DMS53 treated with DMSO at 0.1 percent for 48 hours (cell line): Measurements from ENCODE around the gene PADI6.
"Not testable (repeated sequence)": the region's sequence is repeated elsewhere in the genome, so short reads cannot be mapped to it uniquely, and the experiment has no call there.

ENCODE experiments used
- DNase-seq: peaks from one replicate; lab custom pipeline; 2025; ENCODE audit not compliant: unreplicated experiment; lab: John Stamatoyannopoulos, UW

Gene PADI6

GRCh38 chr1:17404034-17404684 lies 32.2 kb downstream of the PADI6 start:
- no peak for DNase-seq

- no peak for DNase-seq
Measured at GRCh38 chr1:17404820-17405219, 32.8 kb downstream of the PADI6 start.

GRCh38 chr1:17405898-17406759 lies 34.1 kb downstream of the PADI6 start:
- DNase-seq: peak; percentile 31

DNA sequence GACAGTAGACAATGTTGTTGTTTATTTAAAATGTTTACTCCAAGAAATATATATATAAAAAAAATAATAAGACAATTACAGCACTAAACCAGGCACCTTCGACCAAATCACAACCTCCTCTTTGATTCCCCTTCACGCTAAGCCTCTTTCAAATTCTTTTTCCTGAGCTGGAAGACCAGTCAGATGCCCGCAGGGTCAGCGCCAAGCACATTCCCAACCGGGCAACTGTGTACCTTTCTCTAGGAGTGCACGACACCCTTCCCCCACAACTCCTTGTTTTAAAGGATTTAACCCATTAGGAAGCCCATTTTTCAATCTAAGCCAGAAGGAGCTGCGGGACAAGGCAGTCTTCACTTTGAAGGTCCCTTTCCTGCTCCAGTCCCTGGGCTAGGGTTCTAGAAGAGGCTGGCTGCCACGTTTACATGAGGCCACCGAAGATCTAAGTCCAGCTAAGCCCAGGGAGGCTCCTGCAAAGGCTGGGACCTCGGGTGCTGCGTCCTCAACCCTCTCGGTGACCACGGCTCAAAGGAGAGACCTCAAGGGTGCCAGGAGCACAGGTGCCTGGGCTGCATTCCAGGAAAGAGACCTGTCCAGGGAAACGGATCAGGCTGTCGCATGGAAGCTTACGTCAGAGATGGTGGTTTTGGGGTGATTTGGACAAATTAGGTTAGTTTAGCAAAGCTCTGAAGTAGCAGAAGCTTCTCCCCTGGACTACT lies 34.9 kb downstream of the PADI6 start:
- not testable (repeated sequence) for DNase-seq

DNA sequence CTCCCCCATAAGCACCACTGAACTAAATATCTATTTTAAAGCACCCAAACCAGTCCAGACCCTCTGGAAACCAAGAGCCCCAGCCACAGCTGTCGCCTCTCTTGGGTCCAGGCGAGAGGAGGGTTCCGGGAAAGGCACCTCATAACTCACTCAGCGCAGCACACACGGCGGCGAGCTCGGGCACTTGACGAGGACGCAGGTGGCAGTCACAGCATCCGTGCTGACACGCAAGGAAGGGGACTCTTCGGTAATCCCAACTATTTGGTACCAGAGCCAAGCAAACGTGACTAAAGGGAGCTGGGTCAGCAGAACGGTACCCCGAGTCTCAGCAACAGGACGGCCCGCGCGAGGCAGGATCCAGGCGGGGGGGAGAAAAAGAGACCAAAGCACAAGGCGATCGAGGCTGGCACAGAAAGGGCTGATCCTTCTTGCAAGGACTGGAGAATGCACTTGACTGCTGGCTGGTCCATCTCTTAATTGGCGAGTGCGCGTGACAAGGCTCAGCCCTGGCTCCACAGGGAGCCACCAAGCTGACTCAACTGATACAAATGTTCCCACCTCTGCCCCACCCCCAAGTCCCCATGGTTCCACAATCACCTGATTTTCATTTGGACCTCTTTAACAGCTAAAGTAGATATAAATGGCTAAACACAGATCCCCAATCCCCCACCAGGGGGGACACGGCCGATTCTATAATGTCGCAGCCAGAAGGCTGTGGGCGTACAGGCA lies 36.0 kb downstream of the PADI6 start:
- DNase-seq: not testable (repeated sequence)

DNA sequence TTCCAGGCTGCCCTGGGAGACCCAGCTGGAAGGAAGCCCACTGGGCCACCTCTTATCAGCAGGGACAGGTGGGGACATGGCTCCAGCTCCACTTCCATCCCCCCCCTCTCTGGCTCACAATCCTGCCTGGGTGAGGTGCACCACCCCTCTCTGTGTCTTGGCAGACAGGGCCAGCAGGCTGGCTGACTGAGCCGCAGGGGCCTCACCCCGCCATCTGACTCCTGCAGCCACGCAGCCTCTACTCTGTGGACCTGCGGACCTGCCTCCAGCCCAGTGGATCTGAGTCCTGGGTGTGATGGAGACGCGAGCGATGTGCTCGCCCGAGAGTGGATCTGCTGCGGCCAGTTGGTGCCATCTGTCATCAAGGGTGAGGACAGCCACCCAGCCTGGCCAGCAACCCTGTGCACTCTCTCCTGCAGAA lies 37.4 kb downstream of the PADI6 start:
- no peak for DNase-seq

- DNase-seq: no peak
Measured at GRCh38 chr1:17412093-17412870, 40.3 kb downstream of the PADI6 start.

GRCh38 chr1:17414022-17414421 lies 42.0 kb downstream of the PADI6 start:
- DNase-seq: no peak

DNA sequence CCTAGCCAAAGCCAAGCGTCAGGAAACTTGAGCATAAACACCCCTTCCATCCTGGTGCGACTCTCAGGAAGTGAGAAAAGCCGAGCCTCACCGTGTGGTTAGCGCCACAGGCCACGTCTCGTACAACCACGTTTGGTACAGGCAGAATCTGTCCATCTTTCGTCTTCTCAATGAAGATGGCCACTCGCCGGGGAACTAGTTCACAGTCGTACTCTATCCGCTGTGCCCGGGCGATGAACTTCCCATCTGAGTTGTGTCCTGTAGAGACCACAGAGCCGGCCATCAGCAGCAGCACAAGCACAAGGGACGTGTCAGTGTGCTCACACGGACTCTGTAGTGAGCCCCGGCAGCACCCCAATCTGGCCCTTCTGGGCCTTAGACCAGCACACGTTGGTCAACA lies 44.4 kb downstream of the PADI6 start:
- no peak for DNase-seq

DNA sequence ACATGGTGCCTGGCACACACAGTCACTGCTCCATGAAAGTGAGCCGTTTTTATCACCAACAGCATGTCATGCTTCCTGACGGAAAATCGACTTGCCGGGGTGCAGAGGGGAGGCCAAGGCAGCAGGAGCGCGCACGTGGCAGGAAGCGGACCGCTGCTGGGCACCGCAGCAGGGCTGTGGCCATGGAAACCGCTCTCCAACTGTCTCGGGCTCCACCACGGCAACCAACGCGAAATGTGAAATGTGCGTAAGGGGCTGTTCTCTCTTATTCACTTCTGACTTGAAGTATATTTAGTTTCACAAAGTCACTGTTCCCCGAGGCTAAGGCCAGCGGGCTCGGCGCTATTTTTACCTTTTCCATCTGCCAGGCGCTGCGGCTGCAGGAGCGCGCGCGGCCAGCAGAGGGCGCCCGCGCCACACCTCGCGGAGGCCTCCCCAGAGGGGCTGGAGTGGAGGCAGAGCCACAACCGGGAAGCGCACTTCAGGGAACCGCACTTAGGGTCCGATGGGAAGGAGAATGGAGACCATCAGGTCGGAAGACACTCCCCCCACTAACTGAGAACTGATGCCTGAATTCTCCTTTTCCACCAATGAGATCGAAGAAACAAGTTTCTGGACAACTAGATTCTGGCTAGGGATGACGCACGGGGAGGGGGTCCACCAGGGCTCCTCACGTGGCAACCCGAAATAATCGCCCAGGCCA lies 47.8 kb downstream of the PADI6 start:
- DNase-seq: peak; percentile 9

DNA sequence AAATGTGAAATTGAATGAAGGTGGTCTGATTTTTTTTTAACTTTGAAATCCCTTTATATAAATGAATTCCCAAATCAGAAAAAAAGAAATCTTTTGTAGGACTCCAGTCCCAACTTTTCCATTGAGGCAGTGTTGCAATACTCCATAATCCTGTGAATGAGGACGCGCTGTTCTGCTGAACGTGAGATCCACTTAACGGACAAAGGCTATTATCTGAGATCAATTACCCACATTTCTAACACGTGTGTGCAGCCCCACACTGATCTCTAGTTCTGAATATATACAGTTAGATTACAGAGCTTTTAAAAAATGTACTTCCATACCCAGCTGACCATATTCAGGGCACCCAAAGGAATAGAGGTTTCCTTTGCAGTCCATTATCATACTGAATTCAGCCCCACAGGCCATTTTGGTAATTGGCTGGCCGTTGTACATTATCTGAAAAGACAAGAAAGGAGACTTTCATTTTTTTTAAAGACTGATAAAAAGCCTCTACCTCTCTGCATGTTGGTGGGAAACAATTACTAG lies 48.5 kb downstream of the PADI6 start:
- DNase-seq: no peak

GRCh38 chr1:17422461-17422860 lies 50.5 kb downstream of the PADI6 start:
- DNase-seq: no peak

DNA sequence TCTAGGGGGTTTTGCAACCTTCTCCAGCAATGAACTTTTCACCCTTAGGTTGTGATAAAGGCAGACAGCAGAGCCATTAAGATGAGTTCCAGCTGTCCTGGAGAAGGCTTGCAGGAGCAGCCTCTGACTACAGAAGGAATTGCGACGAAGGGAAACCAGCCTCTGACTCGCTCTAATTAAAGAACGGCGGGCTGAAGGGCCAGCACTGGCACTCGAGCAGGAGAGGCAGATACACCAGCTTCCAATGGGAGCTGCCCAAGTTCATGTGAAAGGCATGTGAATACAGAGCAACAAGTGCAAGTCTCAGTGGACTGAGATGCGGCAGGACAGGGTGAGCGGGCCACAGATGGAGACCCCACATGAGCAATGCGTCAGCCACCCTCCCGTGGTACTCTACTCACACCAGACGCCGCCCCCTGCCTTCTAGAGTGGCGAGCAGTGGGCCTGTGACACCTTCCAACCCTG lies 51.8 kb downstream of the PADI6 start:
- DNase-seq: no peak

DNA sequence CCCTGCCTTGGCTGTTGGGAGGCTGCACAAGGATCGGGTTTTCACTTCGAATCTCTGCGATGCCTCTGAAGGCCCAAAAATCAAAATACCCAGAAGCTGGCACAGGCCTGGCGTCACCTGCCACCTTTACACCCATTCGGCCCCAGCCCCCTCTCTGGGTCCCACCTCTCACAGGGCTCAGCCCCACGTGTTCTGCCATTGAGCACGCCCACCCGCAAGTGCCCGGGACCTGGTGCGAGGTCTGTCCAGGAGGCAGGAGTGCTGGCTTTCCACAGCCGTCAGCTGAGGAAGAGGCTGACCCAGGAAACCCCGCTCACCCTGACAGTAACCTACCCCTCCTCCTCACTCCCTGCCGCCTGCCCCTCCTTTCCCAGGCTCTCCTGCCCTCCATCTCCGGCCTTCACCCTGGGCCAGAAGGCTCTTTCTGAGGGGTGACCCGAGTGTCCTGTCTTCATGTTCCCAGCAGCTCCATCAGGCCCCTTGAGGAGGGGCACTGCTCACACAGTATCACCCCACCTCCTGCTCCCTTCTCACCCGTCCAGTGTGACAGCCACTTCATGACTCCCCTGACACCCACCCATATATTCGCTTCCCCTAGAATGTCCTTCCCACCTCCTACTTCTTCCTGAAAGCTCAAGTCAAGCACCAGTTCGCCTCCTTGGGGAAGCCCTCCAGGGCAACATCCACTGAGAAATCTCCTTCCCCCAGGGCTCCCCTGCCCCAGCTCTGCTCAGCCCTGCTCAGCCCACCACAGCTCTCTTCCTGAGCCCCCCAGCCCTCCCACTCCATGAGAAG lies 54.0 kb downstream of the PADI6 start:
- DNase-seq: no peak

DNA sequence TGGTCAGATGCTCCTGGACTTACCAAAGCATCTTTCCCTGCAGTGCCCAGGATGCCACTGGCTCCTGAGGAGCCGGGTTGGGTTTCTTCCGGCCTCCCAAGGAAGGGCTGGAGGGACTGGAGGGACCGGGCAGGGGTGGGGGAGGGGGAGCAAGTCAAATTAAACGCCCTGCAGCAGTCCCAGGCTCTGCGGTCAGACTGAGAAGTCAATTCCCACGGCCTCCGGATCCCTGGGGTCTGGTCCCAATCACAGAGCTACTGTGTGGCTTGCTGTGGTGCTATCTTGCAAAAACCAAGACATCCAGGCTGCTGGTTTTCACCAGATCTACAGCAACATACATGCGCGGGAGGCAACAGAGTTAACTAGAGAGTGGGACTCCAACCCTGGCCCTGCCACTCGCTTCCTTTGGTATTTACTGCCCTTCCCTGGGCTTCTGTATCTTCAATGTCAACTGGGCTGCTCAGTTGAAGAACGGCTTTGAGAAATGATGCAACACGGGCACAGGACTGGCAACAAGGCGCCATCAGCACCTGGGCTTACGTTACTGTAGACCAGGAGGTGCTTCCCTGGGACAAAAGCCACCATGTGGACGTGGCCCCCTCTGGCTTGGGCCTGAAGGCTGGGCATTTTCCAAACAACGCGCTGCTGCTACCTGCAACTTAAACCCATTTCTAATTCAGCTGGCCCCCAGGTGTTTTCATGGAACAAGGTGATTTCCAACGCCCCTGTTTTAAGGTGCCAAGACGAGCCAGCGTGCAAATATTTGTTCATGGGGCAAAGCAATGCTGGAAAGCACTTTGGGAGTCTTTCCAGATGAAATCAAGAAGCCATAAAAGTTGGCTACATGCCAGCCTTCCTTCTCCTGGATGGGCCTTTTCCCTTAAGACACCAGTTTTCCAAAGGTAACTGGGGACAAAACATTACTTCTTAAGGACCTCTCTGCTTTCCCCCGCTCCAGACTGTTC lies 56.0 kb downstream of the PADI6 start:
- DNase-seq: no peak

DNA sequence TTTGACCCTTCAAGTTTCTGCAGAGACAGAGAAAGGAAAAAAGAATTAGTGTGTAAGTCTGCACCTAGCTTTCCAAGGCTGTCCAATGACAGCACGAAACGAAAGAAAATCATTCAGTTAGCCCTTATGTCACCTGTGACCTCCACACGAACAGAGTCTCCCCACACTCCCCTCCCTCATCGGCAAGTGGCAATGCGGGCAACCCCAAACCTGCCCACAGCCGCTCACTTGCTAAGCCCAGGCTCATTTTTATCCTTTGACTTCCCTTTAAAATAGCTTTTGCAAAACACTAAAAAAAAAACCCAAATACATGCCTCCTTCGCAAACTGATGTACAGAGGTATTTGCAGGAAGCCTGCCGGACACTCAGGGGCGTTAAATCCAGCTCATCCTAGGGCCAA lies 57.2 kb downstream of the PADI6 start:
- DNase-seq: no peak

GRCh38 chr1:17432412-17432811 lies 60.4 kb downstream of the PADI6 start:
- DNase-seq: no peak
